ENCODE data around the gene DTWD1.
"Not testable (repeated sequence)": the region's sequence is repeated elsewhere in the genome, so short reads cannot be mapped to it uniquely, and the experiment has no call there.

- not testable (repeated sequence) for TF ChIP-seq CTCF (conservative IDR thresholded peaks at IDR 0.05; ENCODE audit: low read depth, low read length); EZH2phosphoT487 (IDR thresholded peaks at IDR 0.05; ENCODE audit: borderline replicate concordance, low read length); EZH2 (IDR thresholded peaks at IDR 0.05; ENCODE audit: low read length, unreplicated experiment)
These were observed 82.1 kb downstream of the DTWD1 start for GRCh38 chr15:49702982-49703381.
